AG09319 (cell line): ENCODE measurements around the gene AAR2.

Experiments used
- DNase-seq: peaks from one replicate; pipeline ENCODE4 v3.0.0-alpha.2; 2010; ENCODE audit warnings: low read depth; ENCODE audit errors: extremely low read depth
- TF ChIP-seq, protein P1 (sequence below): IDR thresholded peaks from 2 replicates; pipeline ENCODE4 v1.5.1; 2011; ENCODE audit warnings: low read depth, mild to moderate bottlenecking, inconsistent platforms, low read length, moderate library complexity

Gene AAR2

DNA sequence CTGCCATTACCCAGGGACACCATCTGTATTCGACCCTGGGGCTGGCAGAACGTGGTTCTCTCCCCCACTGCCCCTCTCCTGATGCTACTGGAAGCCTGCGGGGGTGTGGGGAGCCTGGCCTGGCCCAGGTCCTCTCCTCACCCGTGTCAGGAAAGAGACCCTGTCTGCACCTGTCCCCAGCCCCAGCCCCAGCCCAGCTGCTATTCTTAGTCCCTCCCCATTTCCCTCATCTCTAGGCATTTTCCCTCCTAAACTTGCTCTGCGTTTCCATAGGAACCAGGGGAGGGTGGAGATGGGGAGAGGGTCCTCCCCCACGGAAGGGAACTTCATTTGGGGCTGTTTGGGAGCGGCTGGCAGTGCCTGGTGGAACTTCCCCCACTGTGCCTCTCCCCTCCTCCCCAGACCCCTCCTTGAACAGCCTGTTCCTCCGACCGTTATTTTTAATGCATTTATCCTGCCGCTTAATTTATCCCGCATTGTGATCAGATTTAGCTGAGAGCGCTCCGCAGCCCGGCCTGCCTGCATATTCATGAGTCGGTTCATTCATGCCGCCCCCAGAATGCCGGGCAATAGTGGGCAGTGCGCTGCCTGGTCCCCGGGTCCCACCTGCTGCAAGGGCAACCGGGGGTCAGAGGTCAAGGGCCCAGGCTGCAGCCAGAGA lies 38.0 kb downstream of the AAR2 start:
- DNase-seq: no peak
- TF ChIP-seq, protein P1, sequence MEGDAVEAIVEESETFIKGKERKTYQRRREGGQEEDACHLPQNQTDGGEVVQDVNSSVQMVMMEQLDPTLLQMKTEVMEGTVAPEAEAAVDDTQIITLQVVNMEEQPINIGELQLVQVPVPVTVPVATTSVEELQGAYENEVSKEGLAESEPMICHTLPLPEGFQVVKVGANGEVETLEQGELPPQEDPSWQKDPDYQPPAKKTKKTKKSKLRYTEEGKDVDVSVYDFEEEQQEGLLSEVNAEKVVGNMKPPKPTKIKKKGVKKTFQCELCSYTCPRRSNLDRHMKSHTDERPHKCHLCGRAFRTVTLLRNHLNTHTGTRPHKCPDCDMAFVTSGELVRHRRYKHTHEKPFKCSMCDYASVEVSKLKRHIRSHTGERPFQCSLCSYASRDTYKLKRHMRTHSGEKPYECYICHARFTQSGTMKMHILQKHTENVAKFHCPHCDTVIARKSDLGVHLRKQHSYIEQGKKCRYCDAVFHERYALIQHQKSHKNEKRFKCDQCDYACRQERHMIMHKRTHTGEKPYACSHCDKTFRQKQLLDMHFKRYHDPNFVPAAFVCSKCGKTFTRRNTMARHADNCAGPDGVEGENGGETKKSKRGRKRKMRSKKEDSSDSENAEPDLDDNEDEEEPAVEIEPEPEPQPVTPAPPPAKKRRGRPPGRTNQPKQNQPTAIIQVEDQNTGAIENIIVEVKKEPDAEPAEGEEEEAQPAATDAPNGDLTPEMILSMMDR: no peak

DNA sequence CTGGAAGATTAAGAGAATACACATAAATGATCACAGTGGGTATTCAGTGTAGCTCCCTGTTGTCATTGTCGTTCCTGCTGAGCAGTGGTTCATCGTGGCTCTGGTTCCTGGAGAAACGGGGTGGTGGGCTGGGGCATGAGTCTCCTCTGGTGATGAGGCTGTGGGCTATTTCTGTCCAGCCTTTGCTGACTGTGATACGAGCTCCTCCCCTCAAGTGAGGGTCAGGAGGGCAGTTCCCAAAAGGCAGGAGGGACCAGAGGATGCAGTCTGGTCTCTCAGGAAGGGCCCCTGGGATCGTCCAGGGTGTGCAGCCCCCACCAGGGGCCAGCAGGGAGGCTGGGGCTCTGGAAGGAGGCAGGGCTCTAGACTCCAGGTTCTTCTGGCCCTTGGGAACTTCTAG lies 38.7 kb downstream of the AAR2 start:
- no peak for DNase-seq
- TF ChIP-seq, protein P1: no peak

DNA sequence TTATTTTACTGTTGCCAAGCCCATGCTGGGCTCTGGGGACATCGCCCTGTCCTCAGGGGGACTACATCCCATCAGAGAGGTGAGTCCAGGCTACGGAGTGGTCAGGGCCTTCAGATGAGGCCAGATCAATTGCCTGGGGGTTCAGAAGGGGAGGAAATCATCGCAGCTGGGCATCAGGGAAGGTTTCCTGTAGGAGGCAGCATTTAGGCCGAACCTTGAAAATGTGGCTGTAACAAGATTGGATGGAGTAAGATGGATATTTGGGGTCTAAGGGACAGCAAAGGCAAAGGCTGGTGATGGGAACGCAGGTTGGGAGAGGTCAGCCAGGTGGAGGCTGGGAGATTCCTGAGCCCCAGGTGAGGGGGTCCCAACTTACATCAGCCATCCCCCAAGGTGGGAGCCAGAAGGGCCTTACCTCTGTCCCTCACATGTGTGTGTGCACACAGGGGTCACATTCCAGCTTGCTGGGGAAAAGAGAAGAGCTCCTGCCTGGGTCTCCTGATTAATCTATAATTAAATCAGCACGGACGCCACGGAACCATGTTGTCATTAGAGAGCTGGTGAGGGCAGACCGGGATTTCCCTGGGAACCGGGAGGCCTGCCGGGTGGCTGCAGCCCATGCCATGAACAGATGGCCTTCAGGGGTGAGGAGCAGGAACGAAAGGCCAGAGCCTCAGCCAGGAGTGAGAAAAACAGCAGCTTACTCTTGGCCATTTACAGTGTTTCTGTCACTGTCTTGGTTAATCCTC lies 39.3 kb downstream of the AAR2 start:
- no peak for DNase-seq
- TF ChIP-seq, protein P1: no peak

DNA sequence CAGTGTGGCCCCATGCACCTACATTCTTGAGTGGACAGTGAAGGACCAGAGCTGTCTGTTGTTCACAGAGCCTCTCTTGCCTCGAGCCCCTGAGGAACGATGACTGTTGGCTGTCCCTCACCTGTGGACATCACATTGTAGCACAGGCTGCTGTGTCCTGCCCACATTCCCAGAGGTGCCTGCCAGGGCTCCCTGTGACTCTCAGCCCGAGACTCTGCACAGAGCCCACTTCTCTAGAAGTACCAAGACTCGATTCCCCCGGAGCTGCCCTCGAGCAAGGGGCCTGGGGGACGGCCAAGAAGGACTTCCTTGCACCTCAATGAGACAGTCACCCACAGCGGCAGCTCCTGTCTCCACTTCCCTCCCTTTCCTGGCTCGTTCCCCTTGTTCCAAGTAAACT lies 41.3 kb downstream of the AAR2 start:
- TF ChIP-seq, protein P1: no peak
- DNase-seq: no peak

DNA sequence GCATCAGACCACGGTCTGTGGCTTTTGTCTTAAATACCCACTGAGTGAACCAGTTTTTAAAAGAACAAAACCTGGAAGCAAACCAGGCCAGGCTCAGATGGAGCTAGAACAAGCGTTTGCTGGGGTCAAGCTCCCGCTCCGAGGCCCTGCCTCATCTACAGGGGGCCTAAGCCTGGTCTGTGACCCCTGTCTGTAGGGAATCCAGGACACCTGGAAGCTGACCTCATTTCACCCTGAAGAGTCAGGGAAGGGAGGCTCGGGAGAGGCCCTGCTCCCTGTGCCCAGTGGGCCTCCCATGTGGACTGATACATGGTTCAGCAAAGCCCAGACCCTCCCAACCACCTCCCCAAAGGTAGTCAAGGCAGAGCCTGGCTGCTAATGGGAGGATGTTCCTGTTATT lies 43.1 kb downstream of the AAR2 start:
- DNase-seq: no peak
- TF ChIP-seq, protein P1: no peak

DNA sequence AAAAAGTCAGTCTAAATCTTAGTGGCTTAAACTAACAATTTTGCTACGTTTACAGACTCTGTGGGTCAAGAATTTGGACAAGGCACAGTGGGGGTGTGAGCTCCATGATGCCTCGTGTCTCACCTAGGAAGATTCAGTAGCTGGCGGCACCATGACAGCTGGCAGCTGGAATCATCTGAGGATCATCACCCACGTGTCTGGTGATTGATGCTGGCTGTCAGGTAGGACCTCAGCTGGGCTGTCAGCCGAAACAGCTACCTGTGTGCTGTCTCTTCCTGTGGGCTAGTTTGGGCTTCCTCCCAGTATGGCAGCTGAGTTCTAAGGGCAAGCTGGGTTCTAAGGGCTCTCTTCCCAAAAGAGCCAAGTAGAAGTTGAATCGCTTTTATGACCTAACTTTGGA lies 43.5 kb downstream of the AAR2 start:
- no peak for DNase-seq
- TF ChIP-seq, protein P1: no peak

DNA sequence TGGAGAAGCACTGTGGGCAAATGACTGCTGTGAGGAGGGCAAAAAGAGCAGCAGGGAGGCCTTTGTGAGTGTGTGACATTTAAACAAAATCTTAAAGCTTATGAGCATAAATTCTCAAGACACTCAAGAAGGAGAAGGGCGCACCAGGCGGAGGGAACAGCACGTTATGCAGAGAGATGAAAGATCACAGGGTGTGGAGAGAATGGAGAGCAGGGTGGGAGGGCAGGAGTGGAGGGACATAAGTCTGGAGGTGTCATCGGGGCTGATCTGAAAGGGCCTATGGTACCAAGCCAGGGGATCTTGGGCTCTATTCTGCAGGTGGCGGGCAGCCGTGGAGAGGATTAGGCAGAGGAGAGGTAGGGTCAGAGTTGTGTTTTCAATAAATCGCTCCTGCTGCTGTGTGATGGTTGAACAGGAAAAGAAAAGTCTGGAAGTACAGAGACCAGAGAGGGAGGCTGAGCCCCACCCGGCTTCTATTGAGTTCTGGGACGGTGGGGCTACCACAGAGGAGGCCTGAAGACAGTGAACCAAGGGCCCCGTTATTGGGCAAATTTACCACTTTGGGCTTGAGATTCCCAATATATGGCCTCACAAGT lies 45.6 kb downstream of the AAR2 start:
- TF ChIP-seq, protein P1: no peak
- DNase-seq: no peak
